Femur (tissue), 1 donor: Measurements from ENCODE around the gene NLRC5.

ENCODE experiments used
- DNase-seq: peaks from one replicate; pipeline ENCODE4 v3.0.0-alpha.2; 2017

Gene NLRC5

DNA sequence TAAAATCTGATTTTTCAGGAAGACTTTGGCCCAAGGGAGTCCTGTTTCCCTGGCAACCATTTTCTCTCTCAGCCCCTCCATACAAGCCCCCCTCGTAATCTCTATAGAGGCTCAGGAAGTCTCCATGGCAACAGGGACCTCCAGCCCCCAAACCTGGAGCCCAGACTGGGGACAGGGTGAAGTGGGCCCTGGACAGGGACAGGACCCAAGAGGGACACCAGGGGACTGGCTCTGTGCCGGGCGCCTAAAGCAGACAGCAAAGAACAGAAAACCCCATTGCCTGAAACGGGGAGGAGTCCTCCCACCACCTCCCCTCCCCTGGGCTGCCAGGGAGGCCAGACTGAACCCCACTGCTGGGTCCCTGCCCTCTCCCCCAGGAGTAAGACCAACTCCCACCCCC is 143.7 kb downstream of the NLRC5 start:
- no peak for DNase-seq
